NCI-H774 (cell line): ENCODE measurements around the gene RPL18.
"Not testable (repeated sequence)": the region's sequence is repeated elsewhere in the genome, so short reads cannot be mapped to it uniquely, and the experiment has no call there.

Source experiments
- DNase-seq: peaks from one replicate; lab custom pipeline; 2025; lab: John Stamatoyannopoulos, UW

The RPL18 gene

DNA sequence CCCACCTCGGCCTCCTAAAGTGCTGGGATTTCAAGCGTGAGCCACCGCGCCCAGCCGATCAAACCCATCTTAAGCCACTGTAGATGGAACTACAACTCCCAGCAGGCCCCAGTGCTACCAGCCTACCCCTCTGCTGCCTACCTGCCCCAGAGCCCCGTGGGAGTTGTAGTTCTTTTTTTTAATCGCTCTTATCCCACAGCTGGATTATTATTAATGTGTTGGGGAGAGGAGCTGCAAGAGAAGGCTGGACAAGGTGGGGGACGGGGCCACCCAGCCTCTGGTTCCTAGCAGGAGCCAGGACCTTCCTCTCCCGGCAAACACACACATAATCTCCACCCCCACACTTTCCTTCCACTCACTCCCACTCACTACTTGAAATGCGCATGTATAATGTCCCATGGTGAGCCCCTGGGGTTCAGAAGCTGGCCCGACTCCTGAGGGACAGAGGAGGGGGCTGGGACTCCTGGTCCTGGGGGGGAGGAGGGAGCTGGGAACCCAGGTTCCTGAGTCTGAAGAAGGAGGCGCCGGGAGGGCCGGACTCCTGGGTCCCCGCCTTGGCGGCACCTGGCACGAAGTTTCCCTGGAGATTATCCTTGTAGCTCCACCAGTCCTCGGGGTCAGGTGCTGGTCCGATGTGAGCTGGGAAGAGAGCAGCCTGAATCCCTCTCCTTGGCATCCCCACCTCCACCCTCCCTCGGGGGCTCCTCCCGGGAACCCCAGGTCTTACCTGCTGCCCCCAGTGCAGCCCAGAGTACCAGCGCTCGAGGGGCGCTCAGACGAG, 26.1 kb upstream of the RPL18 start:
- peak; percentile 54 for DNase-seq

DNA sequence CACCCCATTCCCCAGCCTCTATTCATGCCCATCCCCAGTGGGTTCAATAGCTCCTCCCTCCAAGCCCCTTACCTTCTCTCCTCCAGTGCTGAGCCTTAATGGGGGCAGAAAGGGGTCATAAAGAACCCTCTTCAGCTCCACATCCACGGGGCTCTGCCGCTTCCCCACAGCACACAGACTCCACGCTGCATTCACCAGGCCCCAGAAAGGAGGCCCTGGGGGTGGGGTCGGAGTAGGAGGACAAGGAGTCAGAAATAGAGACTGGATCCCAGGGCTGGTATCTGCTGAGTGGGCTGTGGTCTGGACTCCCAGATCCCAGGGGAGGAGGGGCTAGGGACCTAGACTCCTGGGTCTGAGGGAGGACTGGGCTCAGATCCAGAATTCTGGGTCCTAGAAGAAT, 25.4 kb upstream of the RPL18 start:
- DNase-seq: no peak

DNA sequence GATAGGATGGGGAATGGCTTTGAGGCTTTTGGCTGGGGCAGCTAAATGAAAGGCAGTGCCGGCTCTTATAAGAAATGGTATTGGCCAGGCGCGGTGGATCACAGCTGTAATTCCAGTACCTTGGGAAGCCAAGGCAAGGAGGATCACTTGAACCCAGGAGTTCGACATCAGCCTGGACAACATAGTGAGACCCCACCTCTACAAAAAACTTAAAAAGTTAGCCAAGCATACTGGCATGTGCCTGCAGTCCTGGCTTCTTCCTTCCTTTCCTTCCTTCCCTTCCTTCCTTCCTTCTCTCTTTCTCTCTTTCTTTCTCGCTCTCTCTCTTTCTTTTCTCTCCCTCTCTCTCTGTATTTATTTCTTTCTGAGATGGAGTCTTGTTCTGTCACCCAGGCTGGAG, 23.9 kb upstream of the RPL18 start:
- no peak for DNase-seq

DNA sequence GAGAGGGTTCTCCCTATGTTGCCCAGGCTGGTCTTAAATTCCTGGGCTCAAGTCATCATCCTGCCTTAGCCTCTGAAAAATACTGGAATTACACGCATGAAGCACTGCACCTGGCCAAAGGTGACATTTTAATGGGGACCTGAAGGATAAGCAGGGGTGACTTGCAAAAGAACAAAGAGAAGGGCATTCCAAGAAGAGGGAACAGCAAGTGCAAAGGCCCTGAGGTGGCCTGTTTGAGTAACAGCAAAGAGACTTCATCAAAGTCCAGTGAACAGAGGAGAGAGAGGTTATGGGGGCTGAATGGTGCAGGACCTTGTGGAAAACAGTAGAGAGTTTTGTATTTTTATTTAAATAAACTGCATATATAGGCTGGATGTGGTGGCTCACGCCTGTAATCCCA, 22.9 kb upstream of the RPL18 start:
- DNase-seq: no peak

DNA sequence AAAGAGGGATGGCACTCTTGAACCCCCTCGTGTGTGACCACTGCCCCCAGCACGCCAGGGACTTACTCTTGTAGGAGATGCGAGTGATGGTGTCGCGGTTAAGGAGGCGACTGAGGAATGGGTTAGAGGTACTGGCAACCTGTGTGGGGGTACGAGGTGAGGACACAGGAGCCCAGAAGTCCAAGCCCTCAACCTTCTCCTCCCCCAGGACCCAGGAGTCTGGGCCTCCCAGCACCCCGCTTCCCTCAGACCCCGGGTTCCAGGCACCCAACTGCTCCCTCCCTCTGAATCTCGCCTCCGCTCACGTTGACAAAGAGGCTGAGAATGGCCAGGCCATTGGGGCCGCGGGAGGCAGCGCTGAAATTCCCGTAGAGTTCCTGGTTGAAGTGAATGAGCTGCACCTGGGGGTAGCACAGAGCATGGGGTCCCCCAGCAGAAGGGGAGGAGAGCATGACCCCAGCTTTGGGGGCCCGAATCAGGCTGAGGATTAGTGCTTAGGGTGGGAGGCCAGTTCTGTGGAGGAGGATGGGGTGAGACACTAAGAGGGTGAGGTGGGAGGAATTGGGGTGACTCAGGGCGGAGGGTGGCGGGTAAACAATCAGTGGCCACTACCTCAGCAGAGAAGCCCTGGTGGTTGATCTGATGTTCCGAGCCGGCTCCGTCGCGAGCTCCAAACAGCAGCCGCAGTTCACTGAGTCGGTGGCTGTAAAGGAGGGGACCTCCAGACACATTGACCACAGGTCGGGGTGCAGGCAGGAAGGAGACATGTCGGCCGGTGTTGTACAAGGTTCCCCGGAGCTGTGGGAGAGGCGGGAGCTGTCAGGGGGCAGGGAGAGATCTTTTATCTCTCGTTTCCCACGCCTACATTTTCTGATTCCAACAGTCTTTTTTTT, 20.8 kb upstream of the RPL18 start:
- no peak for DNase-seq

DNA sequence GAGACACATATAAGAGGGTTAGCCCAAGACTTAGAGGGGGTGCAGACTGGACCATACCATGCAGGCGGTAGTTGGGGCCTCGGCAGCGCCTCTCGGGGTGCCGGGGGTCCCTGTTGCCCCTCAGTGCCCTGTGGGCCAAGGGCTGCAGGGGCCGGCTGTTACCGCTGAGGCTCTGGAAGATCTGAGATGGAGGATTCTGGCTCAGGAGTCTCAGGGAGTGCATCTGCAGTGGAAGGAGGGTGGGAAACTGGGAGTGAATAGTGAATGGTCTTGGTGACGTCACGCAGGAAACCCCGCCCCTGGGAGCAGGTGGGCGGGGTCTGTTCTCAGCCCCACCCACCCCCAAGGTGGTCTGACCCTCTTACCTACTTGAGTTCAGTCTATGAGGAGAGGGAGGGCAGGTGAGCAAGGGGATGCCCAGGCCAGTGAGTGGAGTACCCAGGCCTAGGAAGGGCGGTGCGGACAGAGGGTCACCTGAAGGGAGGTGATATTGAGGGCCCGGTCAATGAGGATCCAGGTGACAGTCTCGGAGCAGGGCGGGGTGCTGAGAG, 19.9 kb upstream of the RPL18 start:
- DNase-seq: no peak

DNA sequence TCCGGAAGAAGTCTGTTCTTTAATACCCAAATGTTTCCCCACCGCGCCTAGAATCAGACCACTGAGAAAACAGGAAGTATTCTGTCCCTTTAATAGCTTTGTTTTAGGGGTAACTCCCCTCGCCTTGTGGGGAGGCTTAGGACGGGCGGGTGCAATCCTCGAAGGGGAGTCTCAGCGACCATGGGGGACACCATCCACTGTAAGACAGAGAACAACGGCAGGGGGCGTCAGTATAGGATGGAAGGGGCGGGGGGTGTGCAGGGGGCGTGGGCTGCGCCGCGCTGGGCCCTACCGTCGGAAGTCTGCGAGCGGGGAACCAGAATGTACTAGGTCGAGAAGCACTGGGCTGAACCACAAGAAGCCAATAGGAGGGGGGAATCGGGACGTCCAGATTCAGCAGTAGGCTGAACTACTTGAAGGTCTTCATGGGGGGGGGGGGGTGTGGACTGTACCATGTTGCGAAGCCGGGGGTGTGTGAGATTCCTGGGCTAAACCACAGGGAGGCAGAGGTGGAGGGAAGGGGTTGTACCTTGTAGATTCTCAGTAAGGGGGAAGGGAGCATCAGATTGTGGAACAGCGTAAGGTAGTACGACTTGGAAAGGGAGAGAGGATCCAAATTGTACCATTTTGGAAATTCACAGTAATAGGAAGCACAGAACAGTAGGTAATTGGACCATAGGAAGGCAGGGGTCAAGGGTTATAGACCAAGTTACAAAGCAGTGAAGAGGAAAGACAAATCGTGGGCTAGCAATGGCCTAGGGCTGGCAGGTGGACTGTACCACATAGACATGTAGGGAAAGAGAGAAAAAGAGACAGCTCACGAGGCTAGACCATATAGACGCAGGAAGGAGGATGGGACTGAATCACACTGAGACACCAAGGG, 19.2 kb upstream of the RPL18 start:
- peak; percentile 88 for DNase-seq

DNA sequence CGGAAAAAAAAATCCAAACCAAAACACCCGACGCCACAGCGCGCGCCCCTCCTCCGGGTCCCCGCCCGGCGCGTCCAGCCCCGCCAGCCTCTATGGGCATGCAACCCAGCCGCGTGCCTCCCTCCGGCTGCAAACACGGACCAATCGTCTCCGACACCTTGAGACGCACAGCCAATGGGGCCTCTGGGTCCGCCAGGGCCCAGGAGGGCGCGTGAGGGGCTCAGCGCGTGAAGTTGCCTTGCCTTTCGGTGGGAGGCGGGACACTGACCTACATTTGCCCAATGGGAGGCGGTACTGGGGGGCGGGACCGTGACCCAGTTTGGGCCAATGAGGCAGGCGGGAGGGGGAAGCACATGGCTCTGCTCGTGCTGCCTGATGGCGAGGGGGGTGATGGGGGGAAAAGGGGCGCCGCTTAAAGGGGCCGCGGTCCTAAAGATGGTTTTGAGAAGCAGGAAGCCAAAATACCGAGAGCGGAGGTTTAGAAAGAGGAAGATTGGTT, 18.5 kb upstream of the RPL18 start:
- DNase-seq: peak; percentile 99

DNA sequence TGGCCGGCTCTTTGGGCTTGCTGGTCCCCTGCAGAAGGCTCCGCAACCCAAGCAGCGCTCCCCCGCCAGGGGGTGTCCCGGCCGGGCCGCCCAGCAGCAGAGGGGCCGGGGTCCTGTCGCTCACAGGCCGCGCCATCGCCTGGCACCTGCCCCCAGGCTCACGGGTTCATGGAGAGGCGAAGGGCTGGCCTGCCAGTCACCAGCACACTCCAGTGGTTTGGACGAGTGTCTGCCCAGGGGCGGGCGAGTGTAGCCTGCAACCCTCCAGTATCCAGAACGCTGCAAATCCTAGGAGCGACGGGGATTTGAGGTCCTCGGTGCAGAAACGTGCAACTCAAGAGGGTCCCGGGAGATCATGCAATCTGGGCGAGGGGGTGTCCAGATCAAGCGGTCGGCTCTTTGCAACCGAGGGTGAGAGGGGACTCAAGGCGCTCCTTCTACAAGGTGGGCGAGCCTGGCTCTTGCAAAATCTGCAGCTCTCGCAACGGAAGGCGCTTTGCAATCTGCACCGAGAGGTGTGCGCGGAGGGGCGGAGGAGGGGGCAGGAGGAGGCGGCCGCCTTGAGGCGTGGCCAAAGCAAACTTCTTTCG, 18.0 kb upstream of the RPL18 start, which contains the start of gene DBP:
DBP (minus strand) TSS at position 521 of the 590 bp plus-strand sequence; CDS start at position 136, 385 bp downstream.
- DNase-seq: no peak

DNA sequence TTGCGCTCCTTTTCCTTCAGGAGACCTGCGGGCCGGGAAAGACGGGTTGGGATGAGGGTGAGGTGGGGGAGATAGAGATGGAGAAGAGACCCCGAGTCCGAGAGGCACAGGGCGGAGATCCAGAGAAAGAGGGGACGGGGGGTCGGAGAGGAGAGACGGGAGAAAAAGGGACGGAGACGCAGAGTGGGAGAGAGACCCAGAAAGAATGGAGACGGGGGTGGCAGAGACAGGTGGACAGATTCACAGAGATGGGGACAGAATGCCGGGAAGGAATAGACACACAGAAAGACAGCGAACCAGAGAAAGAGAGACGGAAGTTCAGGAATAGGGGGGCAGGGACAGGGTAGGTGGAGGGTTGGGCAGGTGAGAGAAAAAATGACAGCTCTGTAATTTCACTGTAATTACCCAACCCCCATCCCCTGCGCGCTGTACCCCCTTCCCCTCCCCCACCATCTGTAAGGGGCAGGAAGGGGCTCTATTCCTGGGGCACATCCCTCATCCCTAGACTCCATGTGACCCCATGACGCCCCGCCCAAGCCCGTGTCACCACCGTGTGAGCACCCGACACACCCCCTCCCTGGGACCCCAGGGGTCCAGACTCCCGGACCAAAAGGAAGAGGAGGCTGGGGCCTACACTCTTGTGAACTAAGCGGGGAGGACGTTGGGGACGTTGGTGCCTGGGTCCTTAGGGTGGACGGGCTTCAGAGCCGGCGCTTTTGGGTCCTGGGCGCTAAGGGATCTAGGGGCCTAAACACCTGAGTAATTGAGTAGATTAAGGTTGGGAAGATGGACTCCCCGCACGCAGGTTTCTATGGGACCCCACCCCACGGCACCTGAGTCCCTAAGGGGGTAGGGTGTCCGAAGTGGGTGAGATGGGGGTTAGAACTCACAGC, 17.2 kb upstream of the RPL18 start:
- no peak for DNase-seq

DNA sequence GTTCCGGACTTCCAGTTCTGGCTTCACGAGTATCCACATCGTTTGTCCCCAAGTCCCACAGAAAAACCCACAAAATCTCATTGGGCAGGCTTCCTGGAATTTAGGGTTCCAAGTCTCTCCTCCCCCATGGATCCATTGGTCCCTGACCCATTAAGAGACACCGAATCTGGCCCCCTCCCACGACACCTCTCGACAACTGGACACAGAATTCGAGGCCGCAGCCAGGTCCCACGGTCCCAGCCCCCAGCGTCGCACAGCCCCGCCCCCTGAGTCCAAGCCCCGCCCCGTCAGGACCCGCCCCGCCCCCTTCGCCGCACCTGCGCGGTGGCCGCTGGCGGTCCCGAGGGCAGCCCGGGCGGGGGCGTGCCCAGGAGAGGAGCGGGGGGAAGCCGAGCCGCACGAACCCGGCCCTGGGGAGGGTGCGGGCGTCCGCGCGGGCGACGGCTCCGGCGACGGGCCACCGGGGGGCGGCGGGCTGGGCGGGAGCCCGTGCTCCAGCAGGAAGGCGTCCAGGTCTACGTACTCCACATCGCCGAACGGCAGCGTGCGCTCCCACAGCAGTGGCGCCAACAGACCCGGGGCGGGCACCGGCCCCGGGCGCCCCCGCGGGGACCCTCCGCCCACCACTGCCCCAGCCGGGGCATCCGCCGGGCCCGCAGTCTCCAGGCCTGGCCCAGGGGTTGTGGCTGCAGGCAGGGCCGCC, 16.4 kb upstream of the RPL18 start:
- peak; percentile 65 for DNase-seq

DNA sequence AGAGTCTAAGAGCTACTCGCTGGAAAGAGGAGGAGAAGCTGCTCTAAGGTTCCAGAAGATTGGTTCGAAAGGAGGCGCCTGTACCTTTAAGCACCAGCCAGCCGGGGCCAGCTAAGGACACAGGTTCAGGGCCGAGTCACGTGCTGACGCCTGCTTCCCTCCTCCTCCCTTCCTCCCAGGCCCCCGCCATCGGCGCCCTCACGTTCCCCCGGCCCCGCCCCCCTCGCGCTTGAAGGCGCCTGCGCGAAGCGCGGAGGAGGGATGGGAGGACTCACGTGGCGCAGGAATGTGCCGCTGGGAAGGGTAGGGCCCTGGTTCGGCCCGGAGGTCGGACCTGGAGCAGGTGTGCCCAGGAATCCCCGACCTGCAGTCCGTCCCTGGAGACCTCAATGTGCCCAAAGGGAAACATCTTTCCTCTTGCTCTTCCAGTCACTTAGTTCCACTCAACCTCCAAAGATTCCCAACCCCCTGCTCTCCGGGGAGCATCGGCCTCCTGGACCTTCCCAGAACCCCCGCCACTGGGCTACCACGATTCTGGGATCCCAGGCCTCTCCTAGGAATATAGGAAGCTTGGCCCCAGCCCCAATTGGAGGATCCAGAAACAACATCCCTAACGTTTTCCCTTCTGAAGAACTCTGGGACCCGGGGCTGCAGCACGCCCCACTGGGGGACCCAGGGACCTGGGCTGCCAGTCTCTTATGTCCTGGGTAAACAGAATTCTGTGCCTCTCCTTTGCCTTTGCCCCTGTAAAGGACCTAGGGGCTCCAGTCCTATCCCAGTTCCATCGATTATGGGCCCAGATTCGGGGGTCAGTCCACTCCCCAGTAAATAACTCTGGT, 15.7 kb upstream of the RPL18 start:
- DNase-seq: peak; percentile 97

DNA sequence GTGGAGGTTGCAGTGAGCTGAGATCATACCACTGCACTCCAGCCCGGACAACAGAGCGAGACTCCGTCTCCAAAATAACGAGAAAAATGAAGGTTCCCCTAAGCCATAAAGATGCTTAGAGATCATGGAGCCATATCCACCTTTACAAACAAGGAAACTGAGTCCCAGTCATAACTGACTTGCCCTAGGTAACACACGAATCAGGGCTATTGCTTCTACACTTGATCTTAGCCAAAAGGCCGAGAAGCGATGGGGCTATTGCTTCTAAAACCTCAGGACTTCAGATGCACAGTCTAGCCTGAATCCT, 15.0 kb upstream of the RPL18 start:
- DNase-seq: no peak

DNA sequence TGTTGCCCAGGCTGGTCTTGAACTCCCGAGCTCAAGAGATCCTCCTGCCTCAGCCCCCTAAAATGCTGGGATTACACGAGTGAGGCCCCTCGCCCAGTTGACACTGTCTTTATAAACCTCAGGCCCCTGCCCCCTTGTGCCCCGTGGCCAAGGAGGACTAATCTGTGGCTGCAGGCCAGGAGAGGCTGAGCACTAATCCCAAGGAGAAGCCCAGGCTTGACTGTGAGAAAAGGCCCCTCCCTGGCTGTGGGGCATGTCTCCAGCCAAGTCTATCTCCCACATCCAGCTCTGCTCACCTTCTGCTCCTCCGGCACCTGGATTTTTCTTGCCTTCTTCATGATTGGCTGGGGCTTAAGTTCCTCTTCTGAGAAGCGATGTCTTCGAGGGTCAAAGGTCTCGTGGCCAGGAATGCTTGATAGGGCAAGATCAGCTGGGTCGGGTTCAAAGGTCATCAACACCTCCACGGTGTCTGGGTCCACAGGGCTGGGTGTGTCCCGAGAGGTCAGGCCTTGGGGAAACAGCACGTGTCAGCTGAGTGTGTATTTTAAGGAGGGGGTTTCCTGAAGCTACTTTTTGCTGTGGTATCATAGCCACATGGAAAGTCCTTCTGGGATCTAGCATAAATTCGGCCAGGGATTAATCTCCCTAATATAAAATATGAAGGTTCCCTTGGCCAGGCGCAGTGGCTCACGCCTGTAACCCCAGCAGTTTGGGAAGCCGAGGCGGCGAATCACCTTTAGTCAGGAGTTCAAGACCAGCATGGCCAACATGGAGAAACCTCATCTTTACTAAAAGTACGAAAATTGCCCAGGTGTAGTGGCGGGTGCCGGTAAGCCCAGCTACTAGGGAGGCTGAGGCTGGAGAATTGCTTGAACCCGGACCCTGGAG, 14.4 kb upstream of the RPL18 start:
- DNase-seq: no peak

DNA sequence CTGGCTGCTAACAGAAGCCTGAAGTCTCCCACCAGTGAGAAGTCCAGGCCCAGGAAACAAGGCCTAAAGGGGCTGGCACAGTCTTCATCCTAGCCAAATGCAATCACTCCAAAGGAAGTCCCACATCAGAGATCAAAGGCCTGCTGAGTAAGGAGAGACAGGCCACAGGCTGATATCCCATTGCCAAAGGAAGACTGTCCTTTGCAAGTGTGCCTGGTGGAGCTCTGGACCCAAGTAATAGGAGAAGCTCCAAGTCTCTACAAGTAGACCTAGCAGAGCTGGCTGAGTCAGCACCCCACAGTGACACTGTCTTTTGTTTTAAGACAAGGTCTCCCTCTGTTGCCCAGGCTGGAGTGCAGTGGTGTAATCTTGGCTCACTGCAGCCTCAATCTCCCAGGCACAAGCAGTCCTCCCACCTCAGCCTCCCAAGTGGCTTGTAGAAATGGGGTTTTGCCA, 13.7 kb upstream of the RPL18 start:
- DNase-seq: no peak

DNA sequence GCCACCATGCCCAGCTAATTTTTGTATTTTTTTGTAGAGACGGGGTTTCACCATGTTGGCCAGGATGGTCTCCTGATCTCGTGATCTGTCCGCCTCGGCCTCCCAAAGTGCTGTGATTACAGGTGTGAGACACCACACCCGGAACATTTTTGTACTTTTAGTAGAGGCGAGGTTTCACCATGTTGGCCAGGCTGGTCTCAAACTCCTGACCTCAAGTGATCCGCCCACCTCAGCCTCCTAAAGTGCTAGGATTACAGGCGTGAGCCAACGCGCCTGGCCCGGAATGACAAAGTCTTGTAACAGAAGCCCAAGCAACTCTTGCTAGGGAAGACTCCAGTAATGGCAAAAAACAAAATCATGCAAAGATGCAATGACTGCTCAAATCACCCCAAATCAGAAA, 13.3 kb upstream of the RPL18 start:
- DNase-seq: not testable (repeated sequence)

DNA sequence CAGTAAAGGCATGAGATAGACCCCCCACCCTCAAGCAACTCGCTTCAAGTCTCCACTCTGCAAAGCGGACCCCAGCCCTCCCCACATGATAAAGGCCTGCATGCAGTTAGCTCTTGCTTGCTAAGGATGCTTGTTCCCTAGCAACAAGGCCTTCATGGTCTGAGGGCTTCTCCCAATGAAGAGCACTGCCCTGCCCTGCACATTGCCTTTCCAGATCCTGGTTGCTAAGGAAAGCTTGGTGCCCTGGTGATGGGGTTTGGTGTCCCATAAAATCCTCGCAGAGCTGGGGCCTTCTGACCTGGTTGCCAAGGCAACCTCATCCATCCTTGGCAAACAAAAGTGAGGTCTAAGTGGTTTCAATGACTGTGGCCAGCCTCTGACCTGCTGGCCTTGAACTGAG, 12.2 kb upstream of the RPL18 start:
- no peak for DNase-seq
